ENCODE data around the gene MOB1A. TPM values are rescaled to one million over a fixed set of nuclear protein-coding genes. Genes with fewer than 3 reads are reported as not detected.

MOB1A gene
- total RNA-seq, 4 donors from 2014 or later: 92.4 to 117 (median 106) TPM

DNA sequence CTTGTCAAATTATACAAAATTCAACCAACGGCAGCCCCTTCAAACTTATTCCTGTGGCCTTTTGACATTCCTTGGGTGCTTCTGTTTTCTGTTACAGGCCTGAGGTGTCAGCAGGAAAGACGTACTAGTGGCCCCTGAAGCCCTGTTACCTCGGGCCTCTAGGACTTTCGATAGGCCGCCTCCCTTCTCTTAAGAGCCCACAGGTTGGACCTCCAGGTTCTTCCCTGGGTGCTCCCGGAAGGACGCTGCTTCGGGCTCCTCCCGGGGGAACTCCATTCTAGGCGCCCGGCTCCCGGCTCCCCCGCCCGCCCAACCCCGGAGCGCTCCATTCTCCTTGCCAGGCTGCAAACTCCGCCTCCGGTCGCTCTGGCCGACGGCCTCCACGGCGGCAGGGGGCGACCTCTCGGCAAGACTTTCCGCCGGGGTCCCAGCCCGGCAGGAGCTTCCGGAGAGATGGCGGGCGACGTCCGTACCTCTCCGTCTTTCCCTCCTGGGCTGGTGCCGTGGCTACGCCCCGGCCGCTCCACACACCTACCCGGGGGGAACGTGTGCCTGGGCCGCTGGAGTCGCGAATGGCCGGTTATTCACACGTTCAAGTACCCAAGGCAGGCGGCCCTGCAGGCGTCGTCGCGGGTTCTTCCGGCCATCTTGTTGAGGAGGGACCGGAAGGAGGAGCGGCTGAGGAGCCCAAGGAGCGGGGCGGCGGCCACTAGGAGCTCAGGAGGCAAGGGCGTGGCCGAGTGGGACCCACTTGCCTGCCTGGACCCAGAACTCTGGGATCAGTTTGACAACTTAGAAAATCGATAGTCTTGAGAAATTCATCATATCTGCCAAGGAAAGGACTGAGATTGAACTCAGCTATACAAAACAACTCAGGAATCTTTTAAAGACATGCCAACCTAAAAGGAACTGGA is 58.5 kb downstream of the MOB1A start:
- Histone ChIP-seq H3K27ac (peak overlapping the region; percentile 90 to 98 (median 96)), H3K27me3 (no peaks in the 10 kb centered on the region), H3K4me1 (peaks cover 0 to 6% of the 10 kb centered on the region in 2 donors), H3K4me3 (replicated peaks in 1 of 3) (peak overlapping the region; percentile 63 to 98 (median 67)), H3K36me3 (no peaks in the 10 kb centered on the region), H3K9me3 (no peaks in the 10 kb centered on the region)
- TF ChIP-seq POLR2A (IDR thresholded peaks at IDR 0.05): peak in 1 of 2 donors; percentile 37
- TF ChIP-seq, protein P1, sequence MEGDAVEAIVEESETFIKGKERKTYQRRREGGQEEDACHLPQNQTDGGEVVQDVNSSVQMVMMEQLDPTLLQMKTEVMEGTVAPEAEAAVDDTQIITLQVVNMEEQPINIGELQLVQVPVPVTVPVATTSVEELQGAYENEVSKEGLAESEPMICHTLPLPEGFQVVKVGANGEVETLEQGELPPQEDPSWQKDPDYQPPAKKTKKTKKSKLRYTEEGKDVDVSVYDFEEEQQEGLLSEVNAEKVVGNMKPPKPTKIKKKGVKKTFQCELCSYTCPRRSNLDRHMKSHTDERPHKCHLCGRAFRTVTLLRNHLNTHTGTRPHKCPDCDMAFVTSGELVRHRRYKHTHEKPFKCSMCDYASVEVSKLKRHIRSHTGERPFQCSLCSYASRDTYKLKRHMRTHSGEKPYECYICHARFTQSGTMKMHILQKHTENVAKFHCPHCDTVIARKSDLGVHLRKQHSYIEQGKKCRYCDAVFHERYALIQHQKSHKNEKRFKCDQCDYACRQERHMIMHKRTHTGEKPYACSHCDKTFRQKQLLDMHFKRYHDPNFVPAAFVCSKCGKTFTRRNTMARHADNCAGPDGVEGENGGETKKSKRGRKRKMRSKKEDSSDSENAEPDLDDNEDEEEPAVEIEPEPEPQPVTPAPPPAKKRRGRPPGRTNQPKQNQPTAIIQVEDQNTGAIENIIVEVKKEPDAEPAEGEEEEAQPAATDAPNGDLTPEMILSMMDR (IDR thresholded peaks at IDR 0.05): peak in 5 of 6 experiments; percentile 29 to 76 (median 54)
- peak; percentile 83 to 86 for DNase-seq
- intact Hi-C loops (cut with DNase I): no loop called here
- 5 to 6% methylated on average over 24 to 31 of the region's 59 CpGs for WGBS, 2 donors

DNA sequence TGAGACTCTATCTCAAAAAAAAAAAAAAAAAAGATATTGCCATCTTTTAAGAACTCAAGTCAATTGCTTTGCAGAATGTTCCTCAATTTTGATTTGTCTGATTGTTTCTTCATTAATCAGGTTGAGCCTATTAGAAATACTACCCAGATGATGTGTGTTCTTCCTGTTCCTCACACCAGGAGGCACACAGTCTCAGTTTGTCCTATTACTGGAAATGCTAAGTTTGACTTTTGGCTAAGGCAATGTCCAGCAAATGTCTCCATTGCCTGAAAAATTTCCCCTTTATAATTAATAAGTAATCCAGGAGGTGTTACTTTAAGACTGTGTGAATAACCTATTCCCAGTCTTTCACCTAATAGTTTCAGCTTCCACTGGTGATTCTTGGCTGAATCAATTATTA is 59.3 kb downstream of the MOB1A start:
- H3K9me3 ChIP-seq: no peaks in the 10 kb centered on the region
- intact Hi-C loops (cut with DNase I): no loop called here
- TF ChIP-seq, protein P1 (IDR thresholded peaks at IDR 0.05): peak in 1 of 6 experiments; percentile 17
- TF ChIP-seq POLR2A (IDR thresholded peaks at IDR 0.05): no peak
- H3K4me1 ChIP-seq: peaks cover 0 to 6% of the 10 kb centered on the region in 2 donors
- H3K27me3 ChIP-seq: no peaks in the 10 kb centered on the region
- no peaks in the 10 kb centered on the region for H3K36me3 ChIP-seq
- H3K4me3 ChIP-seq (replicated peaks in 1 of 3): no peak overlapping the region
- DNase-seq: no peak
- H3K27ac ChIP-seq: no peak overlapping the region

DNA sequence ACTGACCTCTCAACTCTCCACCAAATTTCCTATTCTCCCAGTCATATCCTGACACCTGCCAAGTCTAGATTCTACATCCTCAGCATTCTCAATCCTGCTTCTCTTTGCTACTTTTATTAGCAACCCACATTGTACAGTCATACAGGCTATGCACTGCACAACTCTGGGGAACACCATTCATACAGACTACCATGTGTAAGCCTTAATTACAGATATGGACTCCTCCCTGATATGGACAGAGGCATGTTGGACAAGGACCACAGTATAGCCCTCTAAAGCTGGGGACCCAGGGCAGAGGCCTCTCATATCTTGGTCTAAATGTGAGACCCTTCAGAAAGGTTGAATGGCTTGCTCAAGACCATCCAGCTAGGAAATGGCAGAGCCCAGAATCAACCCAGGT is 67.3 kb downstream of the MOB1A start:
- Histone ChIP-seq H3K4me1 (no peaks in the 10 kb centered on the region), H3K9me3 (no peaks in the 10 kb centered on the region), H3K4me3 (replicated peaks in 1 of 3) (no peak overlapping the region), H3K27ac (no peak overlapping the region), H3K27me3 (no peaks in the 10 kb centered on the region), H3K36me3 (no peaks in the 10 kb centered on the region)
- no peak for DNase-seq
- intact Hi-C loops (cut with DNase I): no loop called here
- TF ChIP-seq, protein P1 (IDR thresholded peaks at IDR 0.05): no peak
- no peak for TF ChIP-seq POLR2A (IDR thresholded peaks at IDR 0.05)

DNA sequence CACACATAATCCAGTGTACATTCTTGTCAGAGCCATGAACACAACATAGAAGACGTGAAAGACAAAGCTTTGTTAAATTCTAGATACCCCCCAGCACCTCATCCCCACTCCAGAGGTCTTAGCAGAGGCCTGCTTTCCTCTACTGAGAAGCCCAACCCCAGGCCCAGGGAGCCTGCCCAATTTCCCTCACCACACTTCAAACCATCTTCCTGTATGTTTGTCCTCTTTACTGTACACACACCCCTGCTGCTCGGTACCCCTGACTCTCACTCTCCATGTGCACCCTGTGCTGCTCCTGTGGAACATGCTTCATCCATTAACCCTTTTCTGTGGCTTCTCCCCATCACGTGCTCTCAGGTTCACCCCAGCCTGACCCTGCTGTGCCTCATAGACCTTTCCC is 68.1 kb downstream of the MOB1A start:
- WGBS, 2 donors: 83 to 85% methylated on average over 3 of the region's 3 CpGs
- DNase-seq: no peak
- intact Hi-C loops (cut with DNase I): no loop called here
- no peaks in the 10 kb centered on the region for H3K27me3 ChIP-seq
- H3K9me3 ChIP-seq: no peaks in the 10 kb centered on the region
- H3K4me1 ChIP-seq: no peaks in the 10 kb centered on the region
- H3K4me3 ChIP-seq (replicated peaks in 1 of 3): no peak overlapping the region
- no peaks in the 10 kb centered on the region for H3K36me3 ChIP-seq
- no peak overlapping the region for H3K27ac ChIP-seq
- TF ChIP-seq POLR2A (IDR thresholded peaks at IDR 0.05): no peak
- TF ChIP-seq, protein P1 (IDR thresholded peaks at IDR 0.05): no peak

DNA sequence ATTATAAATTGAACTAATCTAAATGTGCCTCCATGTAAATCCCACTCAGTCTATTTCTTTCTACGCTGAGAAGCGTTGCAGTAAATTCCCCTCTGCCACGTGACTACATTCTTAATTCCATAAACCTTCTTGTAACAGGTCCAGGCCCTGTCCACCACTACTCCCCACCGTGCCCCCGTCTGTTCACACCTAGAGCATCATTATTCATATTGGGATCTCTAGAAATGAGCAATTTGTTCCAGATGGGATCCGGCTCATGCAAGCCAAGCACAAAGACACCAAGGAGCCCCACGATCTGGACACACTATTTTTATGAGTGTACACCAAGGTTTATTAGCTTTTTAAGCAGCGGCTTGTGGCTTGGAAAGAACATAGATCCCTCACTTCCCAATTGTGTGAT is 69.1 kb downstream of the MOB1A start:
- no peak for DNase-seq
- H3K4me1 ChIP-seq: no peaks in the 10 kb centered on the region
- H3K27me3 ChIP-seq: no peaks in the 10 kb centered on the region
- TF ChIP-seq, protein P1 (IDR thresholded peaks at IDR 0.05): no peak
- TF ChIP-seq POLR2A (IDR thresholded peaks at IDR 0.05): no peak
- H3K9me3 ChIP-seq: no peaks in the 10 kb centered on the region
- intact Hi-C loops (cut with DNase I): no loop called here
- no peak overlapping the region for H3K27ac ChIP-seq
- no peaks in the 10 kb centered on the region for H3K36me3 ChIP-seq
- H3K4me3 ChIP-seq (replicated peaks in 1 of 3): no peak overlapping the region
- WGBS, 2 donors: 90 to 92% methylated on average over 8 of the region's 8 CpGs
